HepG2 (cell line): Measurements from ENCODE around the gene KTN1. TPM values are rescaled to one million over a fixed set of nuclear protein-coding genes. Genes with fewer than 3 reads are reported as not detected.

Source experiments
- FOXC1 ChIP-seq: sonication (generic); formaldehyde crosslinking; IDR thresholded peaks from 2 replicates; pipeline ENCODE4 v1.8.0; 2022; ENCODE audit warnings: mild to moderate bottlenecking, missing genetic modification reagents, borderline replicate concordance
- FOXK2 ChIP-seq: fragments of 450-650 bp; IDR thresholded peaks from 2 replicates; pipeline ENCODE4 v1.6.1; 2016
- FOXP1 ChIP-seq, 2 experiments: fragments of 450-650 bp in 1 of 2; IDR thresholded peaks; 2 replicates each; pipeline ENCODE4 v1.6.1; 2017 to 2018; ENCODE audit warnings: antibody characterized with exemption in 1 of 2
- IKZF4 ChIP-seq: sonication (generic); formaldehyde crosslinking; IDR thresholded peaks from 2 replicates; pipeline ENCODE4 v1.5.1; 2020; ENCODE audit warnings: borderline replicate concordance, mild to moderate bottlenecking, low read depth, missing genetic modification reagents; ENCODE audit errors: not compliant biosample characterization
- NFIC ChIP-seq: IDR thresholded peaks from 2 replicates; pipeline ENCODE4 v1.6.1; 2012; ENCODE audit warnings: mild to moderate bottlenecking, low read length, inconsistent platforms
- NR2F1 ChIP-seq, 2 experiments: fragments of 450-650 bp in 1 of 2; formaldehyde crosslinking in 1 of 2; IDR thresholded peaks; 2 replicates each; pipeline versions ENCODE4 v1.5.0 to v1.6.1; 2016 to 2020; ENCODE audit warnings: mild to moderate bottlenecking in 1 of 2, missing compliant biosample characterization in 1 of 2, missing genetic modification reagents in 1 of 2, moderate library complexity in 1 of 2
- PBX3 ChIP-seq: sonication (generic); formaldehyde crosslinking; IDR thresholded peaks from 2 replicates; pipeline ENCODE4 v1.8.1; 2023; ENCODE audit warnings: missing genetic modification reagents, inconsistent platforms, borderline replicate concordance
- PRDM10 ChIP-seq: sonication (generic); formaldehyde crosslinking; IDR thresholded peaks from 2 replicates; pipeline ENCODE4 v1.4.0; 2020; ENCODE audit warnings: low read depth, missing genetic modification reagents
- SKI ChIP-seq: fragments of 450-650 bp; IDR thresholded peaks from one replicate; pipeline ENCODE4 v1.6.1; 2018; ENCODE audit warnings: mild to moderate bottlenecking; ENCODE audit not compliant: partially characterized antibody
- TSC22D2 ChIP-seq: sonication (generic); formaldehyde crosslinking; IDR thresholded peaks from 2 replicates; pipeline ENCODE4 v1.5.1; 2020; ENCODE audit warnings: missing genetic modification reagents, mild to moderate bottlenecking, borderline replicate concordance
- ZNF207 ChIP-seq: fragments of 450-650 bp; IDR thresholded peaks from 2 replicates; pipeline ENCODE4 v1.6.1; 2016; ENCODE audit warnings: antibody characterized with exemption, borderline replicate concordance
- ZNF484 ChIP-seq: sonication (generic); formaldehyde crosslinking; IDR thresholded peaks from 2 replicates; pipeline ENCODE4 v1.5.1; 2020; ENCODE audit warnings: mild to moderate bottlenecking, low read depth, missing genetic modification reagents, borderline replicate concordance
- ZNF512B ChIP-seq: sonication (generic); formaldehyde crosslinking; IDR thresholded peaks from 2 replicates; pipeline ENCODE4 v1.5.1; 2020; ENCODE audit warnings: missing genetic modification reagents, mild to moderate bottlenecking, borderline replicate concordance
- ZNF546 ChIP-seq: sonication (generic); formaldehyde crosslinking; conservative IDR thresholded peaks from 2 replicates; pipeline ENCODE4 v1.8.1; 2023; ENCODE audit warnings: mild to moderate bottlenecking, missing genetic modification reagents
- ZNF709 ChIP-seq: sonication (generic); formaldehyde crosslinking; IDR thresholded peaks from 2 replicates; pipeline ENCODE4 v1.5.0; 2020; ENCODE audit warnings: mild to moderate bottlenecking, missing genetic modification reagents
- polyA plus RNA-seq, 8 experiments: library from polyadenylated mRNA; depleted of rRNA in 3 of 8; stranded (reverse) in 7 of 8; unstranded in 1 of 8; fragments of >200 nt; fragmentation: Illumina TruSeq in 4 of 8; extraction: Trizol in 4 of 8; gene quantifications; 2 replicates each; pipeline versions ENCODE4 v1.2.1 to v1.2.3, GENCODE V29; 2011 to 2016; ENCODE audit warnings: low read depth in 4 of 8, missing spikeins in 1 of 8, mixed read lengths in 1 of 8; ENCODE audit not compliant: insufficient read depth in 1 of 8
- total RNA-seq, 5 experiments: library from RNA; depleted of rRNA; stranded (reverse); fragments of >200 nt; fragmentation: Illumina TruSeq; extraction: Trizol; gene quantifications; 2 replicates each; pipeline ENCODE4 v1.2.3, GENCODE V29; 2016; ENCODE audit warnings: low read depth in 1 of 5
- TF ChIP-seq, protein P1 (sequence below): sonication (generic); formaldehyde crosslinking; IDR thresholded peaks from 2 replicates; pipeline ENCODE4 v1.8.1; 2023; ENCODE audit warnings: missing genetic modification reagents, mild to moderate bottlenecking, borderline replicate concordance
- TF ChIP-seq, protein P2 (sequence below): sonication (generic); formaldehyde crosslinking; IDR thresholded peaks from 2 replicates; pipeline ENCODE4 v1.4.0; 2020; ENCODE audit warnings: missing genetic modification reagents, borderline replicate concordance

Gene KTN1
- total and polyA plus RNA-seq, 2 of the 13 experiments (the other 11 are each of a cell fraction or from before 2014, with no cell fraction given) = 60.6 to 169 TPM

- TF ChIP-seq ZNF512B (CRISPR knock-in tag) (no peak), FOXP1 (IDR thresholded peaks at IDR 0.05) (no peak), FOXP1 (CRISPR knock-in tag; IDR thresholded peaks at IDR 0.05) (peak; percentile 53; the same call in 1 of the 2 replicates), ZNF709 (CRISPR knock-in tag) (no peak), FOXC1 (CRISPR knock-in tag) (no peak), NR2F1 (CRISPR knock-in tag; IDR thresholded peaks at IDR 0.05) (peak; percentile 43 to 63; a peak in 2 of 4 replicates), PRDM10 (CRISPR knock-in tag) (no peak), IKZF4 (CRISPR knock-in tag) (no peak), ZNF484 (CRISPR knock-in tag) (no peak), ZNF207 (no peak), TSC22D2 (CRISPR knock-in tag) (no peak), SKI (peak; percentile 52), FOXK2 (no peak), NFIC (peak; percentile 97), ZNF546 (CRISPR knock-in tag) (no peak), PBX3 (CRISPR knock-in tag) (no peak)
- TF ChIP-seq, protein P1, sequence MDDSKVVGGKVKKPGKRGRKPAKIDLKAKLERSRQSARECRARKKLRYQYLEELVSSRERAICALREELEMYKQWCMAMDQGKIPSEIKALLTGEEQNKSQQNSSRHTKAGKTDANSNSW (CRISPR knock-in tag) = no peak
- TF ChIP-seq, protein P2, sequence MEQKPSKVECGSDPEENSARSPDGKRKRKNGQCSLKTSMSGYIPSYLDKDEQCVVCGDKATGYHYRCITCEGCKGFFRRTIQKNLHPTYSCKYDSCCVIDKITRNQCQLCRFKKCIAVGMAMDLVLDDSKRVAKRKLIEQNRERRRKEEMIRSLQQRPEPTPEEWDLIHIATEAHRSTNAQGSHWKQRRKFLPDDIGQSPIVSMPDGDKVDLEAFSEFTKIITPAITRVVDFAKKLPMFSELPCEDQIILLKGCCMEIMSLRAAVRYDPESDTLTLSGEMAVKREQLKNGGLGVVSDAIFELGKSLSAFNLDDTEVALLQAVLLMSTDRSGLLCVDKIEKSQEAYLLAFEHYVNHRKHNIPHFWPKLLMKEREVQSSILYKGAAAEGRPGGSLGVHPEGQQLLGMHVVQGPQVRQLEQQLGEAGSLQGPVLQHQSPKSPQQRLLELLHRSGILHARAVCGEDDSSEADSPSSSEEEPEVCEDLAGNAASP (CRISPR knock-in tag) = peak; percentile 99
These were observed 19.4 kb downstream of the KTN1 start (continued) for GRCh38 chr14:55599250-55599879.
